HCT116 (cell line): ENCODE data around the gene EP300. TPM values are rescaled to one million over a fixed set of nuclear protein-coding genes. Genes with fewer than 3 reads are reported as not detected.

Source experiments
- ATAC-seq: fragments of 200-7000 bp; cut with Tn5 transposase; 2 replicates; pipeline ENCODE4 v1.9.1; 2020; ENCODE audit warnings: mild to moderate bottlenecking, moderate library complexity
- BruUV-seq: library from RNA; stranded (reverse); fragments of 400-500 nt; replicated peaks from 2 replicates; lab custom pipeline; 2021; lab: Mats Ljungman, UMichigan
- CTCF ChIA-PET: fragments of 300-600 bp; sonication (Branson Sonifier 250); formaldehyde crosslinking; loops from one replicate; lab custom pipeline; 2021; ENCODE audit warnings: antibody characterized with exemption; lab: Charles Lee
- POLR2A ChIA-PET: fragments of 300-600, 350-600 bp; sonication (Branson Sonifier 250); formaldehyde crosslinking; loops from one replicate; lab custom pipeline; 2021; ENCODE audit warnings: antibody characterized with exemption; lab: Charles Lee
- RAD21 ChIA-PET, 2 experiments: fragments of 300-600 bp; sonication (Branson Sonifier 250); formaldehyde crosslinking; loops; one replicate each; lab custom pipeline; 2023; ENCODE audit warnings: low total read pairs in 2 of 2; ENCODE audit not compliant: uncharacterized antibody in 2 of 2, unreplicated experiment in 2 of 2, low non-redundant PET in 1 of 2; lab: Charles Lee
- DNase-seq: peaks from one replicate; pipeline ENCODE4 v3.0.0-alpha.2; 2010; ENCODE audit warnings: low read depth, low spot score
- H2AFZ ChIP-seq: fragments of 200-600 bp; shearing (Covaris generic), sonication (generic); 2 replicates; pipeline ENCODE4 v1.6.1; 2017; ENCODE audit warnings: low read depth, mixed run types, mixed read lengths, antibody characterized with exemption, low read length; ENCODE audit not compliant: poor library complexity, severe bottlenecking
- H3K27ac ChIP-seq: 2 replicates; pipeline ENCODE4 v1.5.1; 2012; ENCODE audit warnings: low read depth, low read length
- H3K27me3 ChIP-seq: fragments of 200-600 bp; sonication (generic); 2 replicates; pipeline ENCODE4 v1.6.1; 2016; ENCODE audit warnings: mixed run types, low read length, mixed read lengths; ENCODE audit not compliant: insufficient read depth
- H3K36me3 ChIP-seq, 2 experiments: fragments of 200-500 bp in 1 of 2; fragments of 200-600 bp in 1 of 2; sonication (Bioruptor generic) in 1 of 2; sonication (generic) in 1 of 2; 2 replicates each; pipeline versions ENCODE4 v1.5.1 to v1.6.1; 2014 to 2016; ENCODE audit warnings: low read length in 2 of 2, inconsistent platforms in 1 of 2, mixed read lengths in 1 of 2, mixed run types in 1 of 2; ENCODE audit not compliant: insufficient read depth in 2 of 2, control insufficient read depth in 1 of 2
- H3K4me1 ChIP-seq, 2 experiments: fragments of 200-600 bp in 1 of 2; sonication (generic) in 1 of 2; 2 replicates each; pipeline versions ENCODE4 v1.5.1 to v1.6.1; 2012 to 2017; ENCODE audit warnings: low read length in 2 of 2, inconsistent platforms in 1 of 2, mild to moderate bottlenecking in 1 of 2, mixed read lengths in 1 of 2, mixed run types in 1 of 2, moderate library complexity in 1 of 2; ENCODE audit not compliant: insufficient read depth in 2 of 2, control insufficient read depth in 1 of 2
- H3K4me2 ChIP-seq: fragments of 200-600 bp; sonication (generic); 2 replicates; pipeline ENCODE4 v1.6.1; 2017; ENCODE audit warnings: mixed run types, low read length, mixed read lengths
- H3K4me3 ChIP-seq, 2 experiments: fragments of 200-600 bp in 1 of 2; sonication (generic) in 1 of 2; replicated peaks in 1 of 2; 2 replicates each; pipeline ENCODE4 v1.5.1; 2011 to 2016; ENCODE audit warnings: low read length in 2 of 2, control low read depth in 1 of 2, low read depth in 1 of 2, mild to moderate bottlenecking in 1 of 2, mixed read lengths in 1 of 2, mixed run types in 1 of 2
- H3K79me2 ChIP-seq: fragments of 200-600 bp; sonication (generic); 2 replicates; pipeline ENCODE4 v1.6.1; 2017; ENCODE audit warnings: mild to moderate bottlenecking, mixed run types, low read length, moderate library complexity, mixed read lengths; ENCODE audit not compliant: insufficient read depth
- H3K9ac ChIP-seq: fragments of 200-600 bp; sonication (generic); 2 replicates; pipeline ENCODE4 v1.6.1; 2016; ENCODE audit warnings: low read length, mixed read lengths
- H3K9me2 ChIP-seq: fragments of 200-600 bp; sonication (generic), shearing (Covaris generic); 2 replicates; pipeline ENCODE4 v1.6.1; 2017; ENCODE audit warnings: mixed run types, mild to moderate bottlenecking, moderate library complexity; ENCODE audit not compliant: insufficient read depth
- H3K9me3 ChIP-seq, 2 experiments: fragments of 200-500 bp in 1 of 2; fragments of 200-600 bp in 1 of 2; sonication (Bioruptor generic) in 1 of 2; sonication (generic) in 1 of 2; 2 replicates each; pipeline ENCODE4 v1.6.1; 2014 to 2017; ENCODE audit warnings: low read length in 2 of 2, mixed read lengths in 2 of 2, inconsistent platforms in 1 of 2, low read depth in 1 of 2, mild to moderate bottlenecking in 1 of 2, mixed run types in 1 of 2, moderate library complexity in 1 of 2; ENCODE audit not compliant: control insufficient read depth in 1 of 2, insufficient read depth in 1 of 2
- H4K20me1 ChIP-seq: fragments of 200-600 bp; sonication (generic), shearing (Covaris generic); 2 replicates; pipeline ENCODE4 v1.6.1; 2017; ENCODE audit warnings: mixed run types, mild to moderate bottlenecking, moderate library complexity; ENCODE audit not compliant: insufficient read depth
- SIN3A ChIP-seq: IDR thresholded peaks from 2 replicates; pipeline ENCODE4 v1.6.1; 2012; ENCODE audit warnings: low read depth
- SRF ChIP-seq: IDR thresholded peaks from 2 replicates; pipeline ENCODE4 v1.6.1; 2012; ENCODE audit warnings: low read depth
- ZFX ChIP-seq: fragments of 450-650 bp; IDR thresholded peaks from 2 replicates; pipeline ENCODE4 v1.6.1; 2017
- intact Hi-C: fragments of 100-400 bp; cut with micrococcal nuclease; formaldehyde crosslinking; loops from 2 replicates; pipeline ENCODE4 v1.10.0; 2022
- total RNA-seq: library from RNA; stranded (reverse); gene quantifications from one replicate; pipeline ENCODE4 v1.2.1, GENCODE V29; 2021; ENCODE audit not compliant: unreplicated experiment
- TF ChIP-seq, protein P1 (sequence below): IDR thresholded peaks from 2 replicates; pipeline ENCODE4 v1.6.1; 2012; ENCODE audit warnings: low read depth
- TF ChIP-seq, protein P2 (sequence below): IDR thresholded peaks from 2 replicates; pipeline ENCODE4 v1.6.1; 2012

The EP300 gene
- total RNA-seq, 1 experiment from 2014 or later = 38.8 TPM

DNA sequence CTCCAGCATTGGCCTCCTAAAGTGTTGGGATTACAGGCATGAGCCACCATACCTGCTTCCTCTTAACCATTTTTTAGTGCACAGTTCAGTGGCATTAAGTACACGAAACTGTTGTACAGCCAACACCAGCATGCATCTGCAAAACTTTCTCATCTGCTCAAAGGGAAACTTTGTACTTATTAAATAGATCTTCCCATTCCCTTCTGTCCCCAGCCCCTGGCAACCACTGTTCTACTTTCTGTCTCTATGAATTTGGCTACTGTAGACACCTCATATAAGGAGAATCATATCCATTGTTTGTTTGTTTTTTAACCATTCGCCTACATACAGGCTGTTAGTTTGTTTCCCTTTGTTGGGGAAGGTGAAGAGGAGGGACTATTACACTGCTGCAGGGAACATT lies 6.5 kb upstream of the EP300 start:
- H4K20me1 ChIP-seq = no peaks in the 10 kb centered on the region
- H3K79me2 ChIP-seq = no peaks in the 10 kb centered on the region
- TF ChIP-seq, protein P1, sequence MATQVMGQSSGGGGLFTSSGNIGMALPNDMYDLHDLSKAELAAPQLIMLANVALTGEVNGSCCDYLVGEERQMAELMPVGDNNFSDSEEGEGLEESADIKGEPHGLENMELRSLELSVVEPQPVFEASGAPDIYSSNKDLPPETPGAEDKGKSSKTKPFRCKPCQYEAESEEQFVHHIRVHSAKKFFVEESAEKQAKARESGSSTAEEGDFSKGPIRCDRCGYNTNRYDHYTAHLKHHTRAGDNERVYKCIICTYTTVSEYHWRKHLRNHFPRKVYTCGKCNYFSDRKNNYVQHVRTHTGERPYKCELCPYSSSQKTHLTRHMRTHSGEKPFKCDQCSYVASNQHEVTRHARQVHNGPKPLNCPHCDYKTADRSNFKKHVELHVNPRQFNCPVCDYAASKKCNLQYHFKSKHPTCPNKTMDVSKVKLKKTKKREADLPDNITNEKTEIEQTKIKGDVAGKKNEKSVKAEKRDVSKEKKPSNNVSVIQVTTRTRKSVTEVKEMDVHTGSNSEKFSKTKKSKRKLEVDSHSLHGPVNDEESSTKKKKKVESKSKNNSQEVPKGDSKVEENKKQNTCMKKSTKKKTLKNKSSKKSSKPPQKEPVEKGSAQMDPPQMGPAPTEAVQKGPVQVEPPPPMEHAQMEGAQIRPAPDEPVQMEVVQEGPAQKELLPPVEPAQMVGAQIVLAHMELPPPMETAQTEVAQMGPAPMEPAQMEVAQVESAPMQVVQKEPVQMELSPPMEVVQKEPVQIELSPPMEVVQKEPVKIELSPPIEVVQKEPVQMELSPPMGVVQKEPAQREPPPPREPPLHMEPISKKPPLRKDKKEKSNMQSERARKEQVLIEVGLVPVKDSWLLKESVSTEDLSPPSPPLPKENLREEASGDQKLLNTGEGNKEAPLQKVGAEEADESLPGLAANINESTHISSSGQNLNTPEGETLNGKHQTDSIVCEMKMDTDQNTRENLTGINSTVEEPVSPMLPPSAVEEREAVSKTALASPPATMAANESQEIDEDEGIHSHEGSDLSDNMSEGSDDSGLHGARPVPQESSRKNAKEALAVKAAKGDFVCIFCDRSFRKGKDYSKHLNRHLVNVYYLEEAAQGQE = no peak
- TF ChIP-seq, protein P2, sequence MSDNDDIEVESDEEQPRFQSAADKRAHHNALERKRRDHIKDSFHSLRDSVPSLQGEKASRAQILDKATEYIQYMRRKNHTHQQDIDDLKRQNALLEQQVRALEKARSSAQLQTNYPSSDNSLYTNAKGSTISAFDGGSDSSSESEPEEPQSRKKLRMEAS = no peak
- TF ChIP-seq SIN3A (no peak), SRF (no peak), ZFX (no peak)
- no peaks in the 10 kb centered on the region for H3K36me3 ChIP-seq
- ChIA-PET CTCF (no interaction called here), POLR2A (no interaction called here), RAD21 (no interaction called here)
- H3K4me3 ChIP-seq = no peak overlapping the region
- H3K9me2 ChIP-seq = no peaks in the 10 kb centered on the region
- H3K4me2 ChIP-seq = no peak overlapping the region
- DNase-seq (no peak), ATAC-seq (no peak)
- no TSS peak for BruUV-seq
- H2AFZ ChIP-seq = no peak overlapping the region
- peaks cover 2 to 7% of the 10 kb centered on the region in 2 experiments; a peak in 3 of 4 replicates for H3K4me1 ChIP-seq
- intact Hi-C loops = no loop called here
- no peaks in the 10 kb centered on the region for H3K27me3 ChIP-seq
- H3K27ac ChIP-seq = no peak overlapping the region
- H3K9ac ChIP-seq = no peak overlapping the region
- H3K9me3 ChIP-seq = no peaks in the 10 kb centered on the region
